Right renal pelvis (tissue), 4 donors: ENCODE measurements around the gene TECPR2. TPM values are rescaled to one million over a fixed set of nuclear protein-coding genes. Genes with fewer than 3 reads are reported as not detected.
"Not testable (repeated sequence)": the region's sequence is repeated elsewhere in the genome, so short reads cannot be mapped to it uniquely, and the experiment has no call there.

Source experiments
- DNase-seq, 4 donors: peaks; one replicate each; pipeline ENCODE4 v3.0.0-alpha.2; 2013; ENCODE audit warnings: low read depth in 4 of 4, low spot score in 3 of 4, missing footprints in 1 of 4
- polyA plus RNA-seq, 4 donors: library from polyadenylated mRNA; unstranded; fragments of 120-200 nt; gene quantifications; one replicate each; pipeline ENCODE4 v1.2.1, GENCODE V29; 2013; ENCODE audit not compliant: insufficient read length in 4 of 4

TECPR2 gene
- polyA plus RNA-seq, 4 donors = 16.7 to 19.9 (median 16.8) TPM

DNA sequence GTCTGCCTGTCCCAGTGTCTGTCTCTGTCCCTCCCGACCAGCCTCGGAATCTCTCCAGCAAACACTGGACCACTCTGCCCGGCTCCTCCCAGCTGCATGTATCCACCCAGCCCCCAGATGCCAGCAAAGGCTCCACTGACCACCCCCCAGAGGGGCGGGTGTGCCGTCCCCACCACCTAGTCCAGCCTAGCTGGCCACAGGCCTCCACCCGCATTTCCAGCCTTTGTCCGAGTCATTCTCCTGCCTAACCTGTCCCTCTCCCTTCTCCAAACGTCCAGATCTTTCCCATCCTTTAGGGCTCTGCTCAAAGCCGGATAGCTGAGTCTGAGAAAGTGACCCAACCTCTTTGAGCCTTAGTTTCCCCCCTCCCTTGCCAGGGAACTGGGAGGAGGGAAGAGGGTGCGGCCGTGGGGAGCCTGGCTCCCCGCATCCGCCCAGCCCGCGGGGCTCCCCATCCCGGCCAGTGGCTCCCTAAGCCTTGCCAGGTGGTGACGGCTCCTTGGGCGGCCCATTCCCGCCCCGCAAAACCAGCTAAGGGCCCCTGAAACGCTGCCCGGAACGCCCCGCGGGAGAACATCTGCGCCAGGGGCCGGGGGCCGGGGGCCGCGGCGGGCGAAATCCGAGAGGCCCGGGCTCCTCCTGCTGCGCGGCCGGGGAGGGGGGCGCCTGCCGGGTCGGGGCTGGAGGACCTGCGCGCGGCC is 181.5 kb downstream of the TECPR2 start:
- DNase-seq = no peak

DNA sequence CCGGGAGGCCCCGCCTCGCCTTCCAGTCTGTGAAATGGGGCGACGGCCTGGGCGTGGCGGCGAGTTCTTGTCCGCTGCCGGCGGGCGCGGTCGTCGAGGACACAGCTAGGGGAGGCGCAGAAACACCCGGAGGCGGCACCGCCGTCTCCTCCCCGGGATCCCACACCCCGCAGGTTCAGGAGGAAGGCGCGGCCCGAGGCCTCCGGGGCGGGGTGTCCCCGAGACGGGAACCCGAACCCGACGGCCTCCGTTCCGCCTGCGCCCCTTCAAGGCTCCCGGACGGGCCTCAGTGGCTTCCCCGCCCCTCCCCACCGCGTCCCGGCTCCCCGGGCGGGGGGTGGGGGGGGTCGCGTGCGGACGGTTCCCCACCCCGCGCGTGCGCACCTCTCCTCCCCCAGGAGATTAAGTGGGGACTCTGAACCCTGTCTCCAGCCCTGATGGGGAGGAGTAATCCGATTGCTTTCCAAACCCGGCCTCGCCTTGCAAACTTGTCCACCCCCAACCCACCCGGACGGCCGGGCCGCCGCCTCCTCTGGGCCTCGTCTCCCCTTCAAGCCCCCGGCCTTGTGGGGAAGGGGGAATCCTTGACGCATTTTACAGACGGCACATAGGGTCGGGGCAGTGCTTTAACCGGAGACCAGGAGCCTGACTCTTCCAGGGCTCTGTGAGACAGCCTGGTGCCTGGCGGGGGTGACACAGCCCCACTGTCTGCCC is 182.2 kb downstream of the TECPR2 start:
- no peak for DNase-seq

DNA sequence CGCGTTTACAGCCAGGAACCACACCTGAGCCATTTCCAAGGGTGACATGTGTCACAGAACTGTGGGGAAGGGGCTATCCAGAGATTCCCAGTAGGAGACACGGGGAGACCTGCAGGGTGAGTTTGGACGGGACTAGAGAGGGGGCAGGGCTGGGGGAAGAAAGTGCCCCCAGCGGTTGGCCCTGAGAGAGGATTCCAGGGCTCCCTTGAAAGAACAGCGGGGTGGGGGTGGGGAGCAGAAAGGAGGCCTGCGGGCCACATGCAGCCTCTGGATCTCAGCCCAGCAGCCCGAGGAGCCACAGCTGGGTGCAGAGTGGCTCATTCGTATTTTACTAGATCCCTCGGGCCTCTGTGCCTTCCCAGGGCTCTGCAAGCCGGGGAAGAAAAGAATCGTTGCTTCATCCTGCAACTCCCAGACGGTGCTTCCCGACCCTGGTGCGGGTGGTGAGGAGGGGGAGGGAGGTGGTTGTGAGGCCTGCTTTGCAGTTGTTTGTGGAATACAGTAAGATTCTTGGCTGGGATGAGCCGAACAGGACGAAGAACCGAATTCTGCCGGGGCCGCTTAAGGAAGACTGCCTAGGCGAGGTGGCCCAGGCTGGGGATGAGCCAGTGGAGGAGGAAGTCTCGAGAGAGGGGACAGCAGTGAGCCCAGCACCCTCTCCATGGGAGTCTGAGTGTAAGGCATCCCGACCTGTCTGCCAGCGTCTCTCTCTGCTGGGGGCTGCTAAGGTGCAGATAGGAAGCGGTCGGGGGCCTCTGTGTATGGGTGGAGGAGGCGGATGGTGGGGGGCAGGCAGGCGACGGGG is 182.9 kb downstream of the TECPR2 start:
- no peak for DNase-seq

DNA sequence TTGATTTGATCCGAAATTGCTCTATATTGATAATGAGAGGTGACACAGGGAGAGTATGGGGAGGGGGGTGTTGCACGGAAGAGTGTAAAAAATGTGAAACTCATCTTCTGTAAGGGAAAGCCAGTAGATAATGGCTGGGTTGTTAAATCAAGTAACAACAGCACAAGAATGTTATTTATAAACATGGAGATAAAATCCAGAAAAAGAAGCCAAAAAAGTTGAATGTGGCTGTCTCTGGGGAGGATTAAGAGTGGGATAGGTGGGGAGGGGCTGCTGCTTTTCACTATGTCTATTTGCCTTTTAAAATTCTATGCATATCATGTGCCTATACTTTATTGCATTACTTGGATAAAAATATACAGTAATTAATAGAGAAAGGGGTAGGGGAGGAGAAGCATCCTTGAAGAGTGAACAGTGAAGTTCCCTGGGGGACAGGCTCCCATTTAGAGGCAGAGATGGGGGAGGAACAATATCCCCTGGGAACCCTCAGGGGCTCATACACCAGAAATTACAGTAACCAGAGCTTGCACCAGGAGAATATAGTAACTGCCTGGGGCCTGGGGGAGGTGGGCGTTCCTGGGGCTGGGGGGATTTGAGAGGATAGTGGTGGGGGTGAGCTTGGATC is 186.0 kb downstream of the TECPR2 start:
- DNase-seq = no peak

DNA sequence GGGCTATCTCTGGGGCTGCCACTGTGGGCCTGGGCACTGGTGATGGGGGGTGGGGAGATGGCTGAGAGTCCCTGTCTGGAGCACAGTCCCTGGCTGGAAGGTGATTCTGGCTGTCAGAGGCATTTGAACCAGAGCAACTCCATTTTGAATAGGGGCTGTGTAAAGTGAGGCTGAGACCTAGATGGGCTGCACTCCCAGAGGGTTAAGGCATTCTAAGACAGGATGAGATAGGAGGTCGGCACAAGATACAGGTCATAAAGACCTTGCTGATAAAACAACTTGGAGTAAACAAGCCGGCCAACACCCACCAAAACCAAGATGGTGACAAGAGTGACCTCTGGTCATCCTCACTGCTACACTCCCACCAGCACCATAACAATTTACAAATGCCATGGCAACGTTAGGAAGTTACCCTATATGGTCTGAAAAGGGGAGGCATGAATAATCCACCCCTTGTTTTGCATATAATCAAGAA is 188.2 kb downstream of the TECPR2 start:
- DNase-seq = not testable (repeated sequence)

Other genes starting within 250 kb of the TECPR2 start
- gene WDR20, start 223.0 kb upstream of the TECPR2 start, polyA plus RNA-seq = 10 to 100 TPM; 26.3 to 33.2 (median 30.8) TPM
- gene MOK, start 57.8 kb upstream of the TECPR2 start, polyA plus RNA-seq = 10 to 100 TPM; 25.1 to 29.6 (median 27.2) TPM
- gene ZNF839, start 43.2 kb upstream of the TECPR2 start, polyA plus RNA-seq = 10 to 100 TPM; 14.0 to 17.3 (median 15.3) TPM
- gene CINP, start 51 bp upstream of the TECPR2 start, polyA plus RNA-seq = 10 to 100 TPM; 38.0 to 43.8 (median 40.2) TPM
- 1 to 10 TPM; 5.1 to 8.4 (median 5.8) TPM for gene ANKRD9, start 146.8 kb downstream of the TECPR2 start, polyA plus RNA-seq
- gene RCOR1, start 229.7 kb downstream of the TECPR2 start, polyA plus RNA-seq = 10 to 100 TPM; 31.6 to 41.5 (median 34.5) TPM